HepG2 (cell line): Measurements from ENCODE around the gene CDC26. TPM values are rescaled to one million over a fixed set of nuclear protein-coding genes. Genes with fewer than 3 reads are reported as not detected.

Experiments used
- MEIS2 ChIP-seq: sonication (generic); formaldehyde crosslinking; IDR thresholded peaks from 2 replicates; pipeline ENCODE4 v1.9.0; 2021; ENCODE audit warnings: mild to moderate bottlenecking, missing genetic modification reagents
- PCBP2 ChIP-seq: fragments of 200-400 bp; formaldehyde crosslinking; optimal IDR thresholded peaks from 2 replicates; pipeline ENCODE3; 2018; ENCODE audit warnings: low read length, low read depth; ENCODE audit not compliant: poor library complexity, severe bottlenecking
- SNAPC5 ChIP-seq: sonication (generic); formaldehyde crosslinking; IDR thresholded peaks from 2 replicates; pipeline ENCODE4 v1.8.1; 2023; ENCODE audit warnings: mild to moderate bottlenecking, missing genetic modification reagents, borderline replicate concordance
- ZBTB34 ChIP-seq: sonication (generic); formaldehyde crosslinking; IDR thresholded peaks from 2 replicates; pipeline ENCODE4 v1.8.0; 2022; ENCODE audit warnings: mild to moderate bottlenecking, missing genetic modification reagents
- ZNF142 ChIP-seq: sonication (generic); formaldehyde crosslinking; IDR thresholded peaks from 2 replicates; pipeline ENCODE4 v1.4.0; 2020; ENCODE audit warnings: missing genetic modification reagents
- ZNF282 ChIP-seq: fragments of 450-650 bp; IDR thresholded peaks from 2 replicates; pipeline ENCODE4 v1.6.1; 2018; ENCODE audit not compliant: partially characterized antibody
- ZNF484 ChIP-seq: sonication (generic); formaldehyde crosslinking; IDR thresholded peaks from 2 replicates; pipeline ENCODE4 v1.5.1; 2020; ENCODE audit warnings: mild to moderate bottlenecking, low read depth, missing genetic modification reagents, borderline replicate concordance
- ZNF550 ChIP-seq: sonication (generic); formaldehyde crosslinking; IDR thresholded peaks from 2 replicates; pipeline ENCODE4 v1.4.0; 2020; ENCODE audit warnings: mild to moderate bottlenecking, missing genetic modification reagents, borderline replicate concordance
- ZNF564 ChIP-seq: sonication (generic); formaldehyde crosslinking; IDR thresholded peaks from 2 replicates; pipeline ENCODE4 v1.8.1; 2023; ENCODE audit warnings: mild to moderate bottlenecking, missing genetic modification reagents
- ZNF598 ChIP-seq: sonication (generic); formaldehyde crosslinking; IDR thresholded peaks from 2 replicates; pipeline ENCODE4 v1.5.1; 2020; ENCODE audit warnings: mild to moderate bottlenecking, missing genetic modification reagents, borderline replicate concordance
- ZNF740 ChIP-seq: sonication (generic); formaldehyde crosslinking; IDR thresholded peaks from 2 replicates; pipeline ENCODE4 v1.4.0; 2020; ENCODE audit warnings: missing genetic modification reagents
- ZNF83 ChIP-seq: sonication (generic); formaldehyde crosslinking; IDR thresholded peaks from 2 replicates; pipeline ENCODE4 v1.4.0; 2020; ENCODE audit warnings: missing genetic modification reagents, mild to moderate bottlenecking, borderline replicate concordance
- polyA plus RNA-seq, 8 experiments: library from polyadenylated mRNA; depleted of rRNA in 3 of 8; stranded (reverse) in 7 of 8; unstranded in 1 of 8; fragments of >200 nt; fragmentation: Illumina TruSeq in 4 of 8; extraction: Trizol in 4 of 8; gene quantifications; 2 replicates each; pipeline versions ENCODE4 v1.2.1 to v1.2.3, GENCODE V29; 2011 to 2016; ENCODE audit warnings: low read depth in 4 of 8, missing spikeins in 1 of 8, mixed read lengths in 1 of 8; ENCODE audit not compliant: insufficient read depth in 1 of 8
- total RNA-seq, 5 experiments: library from RNA; depleted of rRNA; stranded (reverse); fragments of >200 nt; fragmentation: Illumina TruSeq; extraction: Trizol; gene quantifications; 2 replicates each; pipeline ENCODE4 v1.2.3, GENCODE V29; 2016; ENCODE audit warnings: low read depth in 1 of 5

The CDC26 gene
- total and polyA plus RNA-seq, 2 of the 13 experiments (the other 11 are each of a cell fraction or from before 2014, with no cell fraction given) = 26.6 to 57.9 TPM

GRCh38 chr9:113290052-113290607, 14.8 kb upstream of the CDC26 start (continued):
- TF ChIP-seq ZNF484 (CRISPR knock-in tag) = no peak
- TF ChIP-seq ZNF282 = no peak
- no peak for TF ChIP-seq ZNF142
- no peak for TF ChIP-seq ZBTB34 (CRISPR knock-in tag)
- no peak for TF ChIP-seq SNAPC5
- no peak for TF ChIP-seq ZNF550
- no peak for TF ChIP-seq ZNF83 (CRISPR knock-in tag)
- TF ChIP-seq MEIS2 = no peak
- TF ChIP-seq ZNF740 (CRISPR knock-in tag) = no peak
- no peak for TF ChIP-seq ZNF598 (CRISPR knock-in tag)
- no peak for TF ChIP-seq PCBP2
- TF ChIP-seq ZNF564 (CRISPR knock-in tag) = no peak
